ENCODE measurements around the gene EPS8L3. TPM values are rescaled to one million over a fixed set of nuclear protein-coding genes. Genes with fewer than 3 reads are reported as not detected.

The EPS8L3 gene
- total RNA-seq, 1 donor from 2014 or later, result not detected

DNA sequence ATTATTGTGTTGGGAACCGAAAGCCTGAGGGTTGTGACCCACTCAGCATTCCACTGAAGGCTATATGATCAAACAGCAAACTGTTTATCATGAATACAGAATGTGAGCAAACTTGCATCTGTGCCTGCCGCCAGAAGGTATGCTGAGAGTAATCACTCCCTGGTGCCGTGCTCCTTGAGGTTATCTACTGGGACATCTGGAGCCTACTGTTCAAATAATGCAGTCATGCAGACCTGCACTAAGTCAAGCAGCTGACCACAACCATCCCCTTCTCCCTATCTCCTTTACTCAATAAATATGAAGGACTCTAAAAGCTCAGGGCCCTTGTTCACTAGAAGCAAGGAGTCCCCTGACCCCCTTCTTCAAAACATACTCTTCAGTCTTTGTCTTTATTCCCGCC is 38.2 kb downstream of the EPS8L3 start:
- Mint-ChIP-seq H3K4me1 (peaks cover 3% of the 10 kb centered on the region), H3K27me3 (ENCODE audit: low read depth) (no peaks in the 10 kb centered on the region), H3K36me3 (ENCODE audit: low read depth) (no peaks in the 10 kb centered on the region), H3K4me3 (no peak overlapping the region), H3K27ac (ENCODE audit: unreplicated experiment) (no peak overlapping the region), H3K9me3 (peaks cover 2% of the 10 kb centered on the region)
- TF ChIP-seq, protein P1, sequence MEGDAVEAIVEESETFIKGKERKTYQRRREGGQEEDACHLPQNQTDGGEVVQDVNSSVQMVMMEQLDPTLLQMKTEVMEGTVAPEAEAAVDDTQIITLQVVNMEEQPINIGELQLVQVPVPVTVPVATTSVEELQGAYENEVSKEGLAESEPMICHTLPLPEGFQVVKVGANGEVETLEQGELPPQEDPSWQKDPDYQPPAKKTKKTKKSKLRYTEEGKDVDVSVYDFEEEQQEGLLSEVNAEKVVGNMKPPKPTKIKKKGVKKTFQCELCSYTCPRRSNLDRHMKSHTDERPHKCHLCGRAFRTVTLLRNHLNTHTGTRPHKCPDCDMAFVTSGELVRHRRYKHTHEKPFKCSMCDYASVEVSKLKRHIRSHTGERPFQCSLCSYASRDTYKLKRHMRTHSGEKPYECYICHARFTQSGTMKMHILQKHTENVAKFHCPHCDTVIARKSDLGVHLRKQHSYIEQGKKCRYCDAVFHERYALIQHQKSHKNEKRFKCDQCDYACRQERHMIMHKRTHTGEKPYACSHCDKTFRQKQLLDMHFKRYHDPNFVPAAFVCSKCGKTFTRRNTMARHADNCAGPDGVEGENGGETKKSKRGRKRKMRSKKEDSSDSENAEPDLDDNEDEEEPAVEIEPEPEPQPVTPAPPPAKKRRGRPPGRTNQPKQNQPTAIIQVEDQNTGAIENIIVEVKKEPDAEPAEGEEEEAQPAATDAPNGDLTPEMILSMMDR (conservative IDR thresholded peaks at IDR 0.05), result no peak
- no peak for DNase-seq (ENCODE audit: low read depth, low spot score)

DNA sequence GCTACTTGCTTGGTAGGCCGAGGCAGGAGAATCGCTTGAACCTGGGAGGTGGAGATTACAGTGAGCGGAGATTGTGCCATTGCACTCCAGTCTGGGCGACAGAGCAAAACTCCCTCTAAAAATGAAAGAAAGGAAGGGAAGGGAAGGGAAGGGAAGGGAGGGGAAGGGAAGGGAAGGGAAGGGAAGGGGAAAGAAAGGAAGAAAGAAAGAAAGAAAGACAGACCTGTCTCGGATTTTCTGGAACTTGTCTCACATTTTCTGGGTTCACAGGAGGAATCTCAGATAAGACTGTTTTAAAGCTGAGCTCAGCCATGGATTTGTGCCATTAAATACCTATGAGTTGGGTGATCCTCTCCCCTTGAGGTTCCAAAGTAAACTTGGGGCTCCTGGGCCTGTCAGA is 38.8 kb downstream of the EPS8L3 start:
- H3K9me3 Mint-ChIP-seq, result peaks cover 2% of the 10 kb centered on the region
- no peak overlapping the region for H3K27ac Mint-ChIP-seq (ENCODE audit: unreplicated experiment)
- no peaks in the 10 kb centered on the region for H3K27me3 Mint-ChIP-seq (ENCODE audit: low read depth)
- H3K4me3 Mint-ChIP-seq, result no peak overlapping the region
- TF ChIP-seq, protein P1 (conservative IDR thresholded peaks at IDR 0.05), result no peak
- H3K4me1 Mint-ChIP-seq, result no peaks in the 10 kb centered on the region
- no peak for DNase-seq (ENCODE audit: low read depth, low spot score)
- H3K36me3 Mint-ChIP-seq (ENCODE audit: low read depth), result no peaks in the 10 kb centered on the region

DNA sequence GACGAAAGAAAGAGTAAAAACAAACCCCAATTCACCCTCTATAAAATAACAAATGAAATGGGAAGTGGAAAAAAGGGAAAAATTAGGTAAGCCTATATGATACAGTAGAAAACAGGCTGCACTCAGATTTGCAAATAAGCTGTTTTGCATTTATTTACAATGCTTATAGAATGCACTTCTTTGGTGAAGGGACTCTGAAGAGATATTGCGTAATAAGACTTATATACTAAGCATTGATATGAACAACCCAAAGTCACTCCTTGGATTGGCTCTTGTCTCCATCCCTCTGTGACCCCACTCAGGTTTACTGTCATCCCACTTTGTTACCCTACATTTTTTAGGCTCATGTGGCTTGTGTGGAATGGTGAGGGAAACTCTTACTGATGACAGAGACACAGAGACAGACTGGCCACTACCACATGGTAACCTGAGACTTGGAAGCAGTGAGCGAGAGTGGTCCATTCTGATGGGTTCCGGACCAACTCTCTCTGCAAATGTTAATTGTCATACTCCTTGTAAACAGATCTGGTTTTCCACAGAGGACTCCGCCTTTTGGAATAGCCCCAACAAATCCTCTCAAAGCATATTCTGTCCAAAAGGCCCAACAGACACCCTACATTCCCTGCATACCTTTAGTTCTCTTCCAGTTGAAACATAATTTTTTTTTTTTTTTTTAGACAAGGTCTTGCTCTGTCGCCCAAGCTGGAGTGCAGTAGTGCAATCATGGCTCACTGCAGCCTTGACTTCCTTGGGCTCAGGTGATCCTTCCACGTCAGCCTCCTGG is 40.6 kb downstream of the EPS8L3 start:
- DNase-seq (ENCODE audit: low read depth, low spot score), result no peak
- TF ChIP-seq, protein P1 (conservative IDR thresholded peaks at IDR 0.05), result no peak
- Mint-ChIP-seq H3K27me3 (ENCODE audit: low read depth) (no peaks in the 10 kb centered on the region), H3K4me3 (no peak overlapping the region), H3K4me1 (peaks cover 5% of the 10 kb centered on the region), H3K36me3 (ENCODE audit: low read depth) (no peaks in the 10 kb centered on the region), H3K9me3 (peaks cover 2% of the 10 kb centered on the region), H3K27ac (ENCODE audit: unreplicated experiment) (no peak overlapping the region)

DNA sequence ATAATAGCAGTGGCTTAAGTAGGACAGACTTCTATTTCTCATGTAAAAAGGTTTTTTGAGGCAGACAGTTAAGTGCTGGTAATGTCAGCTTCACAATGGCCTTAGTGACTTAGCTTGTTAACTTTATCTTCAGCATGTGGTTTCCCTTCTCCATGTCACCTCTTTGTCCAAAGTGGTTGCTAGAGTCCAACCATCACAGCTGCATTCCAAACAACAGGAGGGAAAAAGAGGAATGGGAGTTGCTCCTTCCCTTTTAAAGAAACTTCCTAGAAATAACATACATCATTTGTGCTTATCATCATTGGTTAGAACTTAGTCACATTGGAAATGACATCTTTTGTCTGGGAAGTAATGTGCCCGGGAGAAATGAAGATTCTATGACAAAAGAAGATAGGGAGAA is 41.8 kb downstream of the EPS8L3 start:
- H3K27ac Mint-ChIP-seq (ENCODE audit: unreplicated experiment), result no peak overlapping the region
- H3K36me3 Mint-ChIP-seq (ENCODE audit: low read depth), result no peaks in the 10 kb centered on the region
- DNase-seq (ENCODE audit: low read depth, low spot score), result no peak
- no peaks in the 10 kb centered on the region for H3K27me3 Mint-ChIP-seq (ENCODE audit: low read depth)
- peaks cover 5% of the 10 kb centered on the region for H3K4me1 Mint-ChIP-seq
- TF ChIP-seq, protein P1 (conservative IDR thresholded peaks at IDR 0.05), result no peak
- H3K9me3 Mint-ChIP-seq, result peaks cover under 1% of the 10 kb centered on the region
- H3K4me3 Mint-ChIP-seq, result no peak overlapping the region

DNA sequence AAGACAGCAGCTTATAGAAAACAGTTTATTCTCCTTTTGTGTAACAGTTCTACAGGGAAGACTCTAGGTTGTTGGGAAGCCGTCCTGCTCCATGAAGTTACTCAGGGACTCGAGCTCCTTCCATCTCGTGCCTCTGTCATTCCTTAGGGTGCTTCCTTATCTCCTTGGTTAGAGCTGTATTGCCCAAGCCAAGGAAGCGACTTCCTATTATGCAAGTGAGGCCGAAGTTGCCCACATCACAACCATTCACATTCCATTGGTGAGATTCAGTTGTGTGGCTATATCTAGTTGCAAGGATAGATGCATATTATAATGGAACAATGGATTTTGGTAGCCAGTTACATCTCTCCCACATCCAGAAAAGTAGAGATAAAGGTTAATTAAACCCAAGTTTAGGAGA is 42.7 kb downstream of the EPS8L3 start:
- TF ChIP-seq, protein P1 (conservative IDR thresholded peaks at IDR 0.05), result no peak

More for the DNA sequence above, 42.7 kb downstream of the EPS8L3 start:
- DNase-seq (ENCODE audit: low read depth, low spot score), result no peak
- Mint-ChIP-seq H3K9me3 (no peaks in the 10 kb centered on the region), H3K27me3 (ENCODE audit: low read depth) (no peaks in the 10 kb centered on the region), H3K4me3 (no peak overlapping the region), H3K27ac (ENCODE audit: unreplicated experiment) (no peak overlapping the region), H3K36me3 (ENCODE audit: low read depth) (no peaks in the 10 kb centered on the region), H3K4me1 (peaks cover 5% of the 10 kb centered on the region)

All from neural crest cell (in vitro differentiated cells).